H7 (cell line): ENCODE data around the gene KREMEN2. TPM values are rescaled to one million over a fixed set of nuclear protein-coding genes. Genes with fewer than 3 reads are reported as not detected.
A peak's percentile ranks its signal among the peaks of the same experiment; 100 is the strongest.
"Not testable (repeated sequence)": the region's sequence is repeated elsewhere in the genome, so short reads cannot be mapped to it uniquely, and the experiment has no call there.

ENCODE experiments used
- DNase-seq: peaks from one replicate; pipeline ENCODE4 v3.0.0; 2012
- H3K27me3 ChIP-seq: 2 replicates; pipeline ENCODE4 v1.6.0; 2011; ENCODE audit warnings: mild to moderate bottlenecking, low read length; ENCODE audit not compliant: control insufficient read depth, insufficient read depth
- H3K36me3 ChIP-seq: replicated peaks from 2 replicates; pipeline ENCODE4 v1.5.1; 2011; ENCODE audit warnings: low read length; ENCODE audit not compliant: control insufficient read depth, insufficient read depth
- H3K4me3 ChIP-seq: 2 replicates; pipeline ENCODE4 v1.5.1; 2011; ENCODE audit warnings: low read depth, mild to moderate bottlenecking, control low read depth, low read length, moderate library complexity; ENCODE audit not compliant: insufficient read depth
- total RNA-seq: library from RNA; depleted of rRNA; stranded (reverse); fragments of >200 nt; shearing (Covaris generic); gene quantifications from 2 replicates; pipeline ENCODE4 v1.2.3, GENCODE V29; 2014; rRNA removed

KREMEN2 gene, protein sequence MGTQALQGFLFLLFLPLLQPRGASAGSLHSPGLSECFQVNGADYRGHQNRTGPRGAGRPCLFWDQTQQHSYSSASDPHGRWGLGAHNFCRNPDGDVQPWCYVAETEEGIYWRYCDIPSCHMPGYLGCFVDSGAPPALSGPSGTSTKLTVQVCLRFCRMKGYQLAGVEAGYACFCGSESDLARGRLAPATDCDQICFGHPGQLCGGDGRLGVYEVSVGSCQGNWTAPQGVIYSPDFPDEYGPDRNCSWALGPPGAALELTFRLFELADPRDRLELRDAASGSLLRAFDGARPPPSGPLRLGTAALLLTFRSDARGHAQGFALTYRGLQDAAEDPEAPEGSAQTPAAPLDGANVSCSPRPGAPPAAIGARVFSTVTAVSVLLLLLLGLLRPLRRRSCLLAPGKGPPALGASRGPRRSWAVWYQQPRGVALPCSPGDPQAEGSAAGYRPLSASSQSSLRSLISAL
- 17.6 and 20.9 TPM in 2 replicates for total RNA-seq

DNA sequence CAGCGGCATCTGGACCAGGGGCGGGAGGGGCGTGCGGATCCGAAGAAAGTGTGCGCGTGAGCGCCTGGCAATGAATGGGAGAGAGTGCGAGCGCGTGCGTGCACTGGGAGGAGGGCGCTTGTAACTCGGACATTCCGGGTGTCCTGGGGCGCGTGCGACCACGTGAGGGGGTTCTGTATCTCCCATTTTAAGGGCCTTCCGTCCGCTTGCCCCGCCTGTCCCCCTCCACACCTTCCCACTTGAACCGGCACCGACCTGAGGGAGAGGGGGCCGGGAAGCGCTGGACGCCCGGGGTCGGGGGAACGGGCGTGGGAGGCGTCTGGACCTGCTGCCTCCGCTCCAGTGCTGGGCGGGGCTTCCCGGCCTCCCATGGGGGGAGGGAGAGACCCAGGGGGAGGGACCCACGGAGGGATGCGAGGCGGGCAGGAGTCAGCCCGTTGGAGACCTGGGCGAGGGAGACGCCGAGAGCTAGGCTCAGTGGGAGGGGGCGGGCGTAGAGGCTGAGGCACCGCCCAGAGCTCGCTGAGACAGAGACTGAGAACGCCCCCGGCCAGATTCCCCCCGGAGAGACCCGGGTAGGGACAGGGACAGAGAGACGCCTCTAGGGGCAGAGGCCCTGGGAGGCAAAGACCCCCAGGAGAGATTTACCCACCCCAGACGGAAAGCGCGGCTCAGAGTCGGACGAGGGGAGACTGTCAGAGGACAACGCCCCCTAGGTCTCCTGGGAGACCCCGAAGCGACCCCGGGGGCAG is at the start of gene KREMEN2:
Gene KREMEN2, plus strand, starts transcription at position 553 of the 752 bp plus-strand sequence. CDS start 246 bp downstream, outside the sequence.
- DNase-seq = peak; percentile 94
- Histone ChIP-seq H3K27me3 (peaks cover 4% of the 10 kb centered on the region; the same call in 1 of the 2 replicates), H3K36me3 (no peaks in the 10 kb centered on the region), H3K4me3 (peak within 1 kb of the TSS; percentile 76)

DNA sequence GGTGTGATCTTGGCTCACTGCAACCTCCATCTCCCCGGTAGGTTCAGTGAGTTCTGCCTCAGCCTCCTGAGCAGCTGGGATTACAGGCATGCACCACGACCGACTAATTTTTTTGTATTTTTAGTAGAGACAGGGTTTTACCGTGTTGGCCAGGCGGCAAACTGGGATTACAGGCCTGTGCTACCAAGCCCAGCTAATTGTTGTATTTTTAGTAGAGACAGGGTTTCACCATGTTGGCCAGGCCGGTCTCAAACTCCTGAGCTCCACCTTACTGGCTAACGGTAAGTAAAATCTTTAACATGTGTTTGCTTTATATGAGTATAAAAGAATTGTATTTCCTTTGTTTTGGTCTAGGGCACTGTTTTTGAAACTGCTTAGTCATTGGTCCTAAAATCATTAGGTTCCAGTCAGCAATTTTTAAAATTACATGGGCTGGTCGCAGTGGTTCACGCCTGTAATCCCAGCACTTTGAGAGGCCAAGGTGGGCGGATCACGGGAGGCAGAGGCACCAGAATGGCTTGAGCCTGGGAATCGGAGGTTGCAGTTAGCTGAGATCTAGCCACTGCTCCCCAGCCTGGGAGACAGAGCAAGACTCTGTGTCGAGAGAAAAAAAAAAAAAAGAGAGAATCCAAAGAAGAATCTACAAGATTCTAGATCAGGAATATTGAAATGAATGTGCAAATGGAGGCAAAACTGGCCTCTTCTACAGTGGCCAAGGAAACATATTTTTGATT is 48.7 kb upstream of the KREMEN2 start:
- peaks cover 4% of the 10 kb centered on the region for H3K36me3 ChIP-seq
- H3K27me3 ChIP-seq = peaks cover 7% of the 10 kb centered on the region
- no peak for DNase-seq

DNA sequence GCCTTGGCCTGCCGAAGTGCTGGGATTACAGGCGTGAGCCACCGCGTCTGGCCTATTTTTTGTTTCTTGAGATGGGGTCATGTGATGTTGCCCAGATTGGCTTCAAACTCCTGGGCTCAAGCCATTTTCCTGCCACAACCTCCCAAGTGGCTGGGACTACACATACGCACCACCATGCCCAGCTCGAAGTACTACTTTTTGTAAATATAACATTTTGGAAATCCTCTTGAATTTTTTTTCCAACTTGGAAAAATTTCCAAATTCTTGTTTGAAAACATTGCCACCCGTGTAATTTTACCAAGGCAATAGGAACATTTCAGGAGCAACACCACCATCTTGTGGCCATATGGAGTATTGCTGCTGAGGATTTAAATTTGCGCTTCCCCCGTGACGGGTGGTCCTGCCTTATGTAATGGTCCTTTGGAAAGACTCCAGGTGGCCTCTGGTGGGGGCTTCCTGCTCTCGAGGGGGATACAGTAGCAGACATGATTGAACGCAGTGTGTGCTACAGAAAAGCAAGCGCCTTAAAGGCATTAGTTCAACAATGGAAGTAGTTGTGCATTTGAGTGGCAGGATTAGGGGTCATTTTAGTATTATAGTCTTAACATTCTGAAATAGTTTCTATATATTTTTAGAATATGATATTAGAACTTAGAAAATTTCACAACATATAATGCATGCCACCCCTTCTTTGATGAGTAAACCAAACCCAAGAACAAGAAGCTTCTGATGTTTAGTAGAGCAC is 44.4 kb upstream of the KREMEN2 start:
- Histone ChIP-seq H3K27me3 (no peaks in the 10 kb centered on the region), H3K36me3 (no peaks in the 10 kb centered on the region; the same call in 1 of the 2 replicates), H3K4me3 (no peak overlapping the region)
- peak; percentile 81 for DNase-seq

More for the DNA sequence above, 48.7 kb upstream of the KREMEN2 start:
- H3K4me3 ChIP-seq = no peak overlapping the region

DNA sequence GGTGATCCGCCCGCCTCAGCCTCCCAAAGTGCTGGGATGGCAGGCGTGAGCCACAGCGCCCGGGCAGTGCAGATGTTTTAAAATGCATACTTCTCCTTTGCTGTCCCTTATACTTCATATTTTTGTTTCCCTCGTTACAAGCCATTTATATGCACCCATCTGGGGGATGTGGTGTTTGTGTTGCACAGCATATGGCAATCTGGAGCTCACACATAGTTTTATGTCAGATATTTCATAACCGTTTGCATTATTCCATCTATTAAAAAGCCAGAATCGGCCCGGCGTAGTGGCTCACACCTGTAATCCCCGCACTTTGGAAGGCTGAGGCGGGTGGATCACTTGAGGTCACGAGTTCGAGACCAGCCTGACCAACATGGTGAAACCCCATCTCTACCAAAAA is 40.6 kb upstream of the KREMEN2 start:
- Histone ChIP-seq H3K4me3 (no peak overlapping the region), H3K27me3 (no peaks in the 10 kb centered on the region), H3K36me3 (no peaks in the 10 kb centered on the region)
- no peak for DNase-seq

DNA sequence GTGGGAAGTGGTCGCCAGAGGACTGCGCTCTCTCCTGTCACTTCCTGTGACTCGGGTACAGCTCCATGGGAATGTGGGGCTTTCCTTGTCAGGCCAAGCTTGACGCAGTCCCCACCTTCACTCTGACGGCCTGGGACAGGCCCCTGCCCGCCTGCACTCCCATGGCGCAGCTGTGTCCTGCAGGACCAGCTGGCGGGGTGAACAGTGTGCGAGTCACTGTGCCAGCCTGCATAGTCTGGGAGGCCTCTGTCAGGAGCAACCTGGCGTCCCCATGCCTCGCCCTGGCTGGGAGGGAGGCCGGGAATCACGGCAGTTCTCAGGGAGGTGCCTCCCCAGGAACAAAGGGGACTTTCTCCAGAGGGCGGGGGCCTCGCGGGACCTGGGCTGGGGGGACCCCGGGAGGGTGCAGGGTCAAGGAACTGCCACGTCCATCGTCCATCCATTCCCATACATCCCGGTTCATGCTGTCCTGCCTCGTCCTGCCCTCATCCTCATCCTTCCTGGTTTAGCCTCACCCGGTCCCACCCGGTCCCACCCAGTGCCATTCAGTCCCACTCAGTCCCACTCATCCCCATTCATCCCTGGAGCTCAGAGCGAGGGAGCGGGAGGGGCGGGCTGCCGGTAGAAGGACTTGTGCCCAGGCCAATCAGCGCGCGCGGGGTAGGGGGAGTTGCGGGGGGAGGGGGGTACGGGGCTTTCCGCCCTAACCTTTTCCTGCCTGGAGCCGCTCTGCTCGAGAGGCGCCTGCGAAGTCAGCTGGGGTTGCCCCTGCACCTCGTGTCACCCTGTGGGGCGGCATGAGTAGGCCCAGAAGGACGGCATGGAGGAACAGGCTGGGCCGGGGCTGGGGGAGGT is 38.9 kb upstream of the KREMEN2 start:
- peak; percentile 98 for DNase-seq
- Histone ChIP-seq H3K4me3 (peak overlapping the region; percentile 29), H3K27me3 (no peaks in the 10 kb centered on the region), H3K36me3 (peaks cover 1% of the 10 kb centered on the region; the same call in 1 of the 2 replicates)

DNA sequence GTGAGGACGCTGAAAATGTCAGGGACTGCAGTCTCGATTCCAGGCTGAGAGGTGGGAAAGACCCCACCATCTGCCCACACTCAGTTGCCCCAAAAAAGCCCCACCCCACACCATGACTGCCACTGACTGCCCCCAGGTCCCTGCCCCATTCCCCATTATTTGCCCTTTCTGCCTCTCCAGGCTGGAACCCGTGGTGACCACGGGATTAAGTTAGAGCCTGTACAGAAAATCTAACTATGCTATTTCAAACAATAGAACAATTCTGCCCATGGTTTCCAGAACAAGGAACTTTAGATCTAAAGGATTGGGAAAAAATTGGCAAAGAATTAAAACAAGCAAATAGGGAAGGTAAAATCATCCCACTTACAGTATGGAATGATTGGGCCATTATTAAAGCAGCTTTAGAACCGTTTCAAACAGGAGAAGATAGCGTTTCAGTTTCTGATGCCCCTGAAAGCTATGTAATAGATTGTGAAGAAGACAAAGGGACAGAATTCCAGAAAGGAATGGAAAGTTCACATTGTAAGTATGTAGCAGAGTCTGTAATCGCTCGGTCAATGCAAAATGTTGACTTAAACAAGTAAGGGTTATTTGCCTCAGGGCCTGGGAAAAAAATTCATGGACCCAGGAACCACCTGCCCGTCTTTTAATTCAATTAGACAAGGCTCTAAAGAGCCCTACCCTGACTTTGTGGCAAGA is 38.0 kb upstream of the KREMEN2 start:
- H3K4me3 ChIP-seq = peak overlapping the region; percentile 25
- no peak for DNase-seq
- peaks cover 1% of the 10 kb centered on the region; the same call in 1 of the 2 replicates for H3K36me3 ChIP-seq
- H3K27me3 ChIP-seq = no peaks in the 10 kb centered on the region

DNA sequence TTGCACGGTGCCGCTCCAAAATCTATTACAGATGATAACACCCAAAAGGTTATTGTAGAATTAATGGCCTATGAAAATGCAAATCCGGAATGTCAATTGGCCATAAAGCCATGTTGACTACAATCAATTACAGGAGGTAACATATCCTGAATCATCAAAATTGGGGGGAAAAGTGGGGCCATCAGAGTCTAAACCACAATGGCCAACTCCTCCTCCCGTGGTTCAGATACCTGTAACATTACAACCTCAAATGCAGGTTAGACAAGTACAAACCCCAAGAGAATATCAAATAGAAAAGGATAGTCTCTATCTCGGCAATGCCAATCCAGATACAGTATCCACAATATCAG is 37.5 kb upstream of the KREMEN2 start:
- no peak for DNase-seq
- Histone ChIP-seq H3K4me3 (no peak overlapping the region), H3K36me3 (peaks cover 1% of the 10 kb centered on the region; the same call in 1 of the 2 replicates), H3K27me3 (no peaks in the 10 kb centered on the region)

DNA sequence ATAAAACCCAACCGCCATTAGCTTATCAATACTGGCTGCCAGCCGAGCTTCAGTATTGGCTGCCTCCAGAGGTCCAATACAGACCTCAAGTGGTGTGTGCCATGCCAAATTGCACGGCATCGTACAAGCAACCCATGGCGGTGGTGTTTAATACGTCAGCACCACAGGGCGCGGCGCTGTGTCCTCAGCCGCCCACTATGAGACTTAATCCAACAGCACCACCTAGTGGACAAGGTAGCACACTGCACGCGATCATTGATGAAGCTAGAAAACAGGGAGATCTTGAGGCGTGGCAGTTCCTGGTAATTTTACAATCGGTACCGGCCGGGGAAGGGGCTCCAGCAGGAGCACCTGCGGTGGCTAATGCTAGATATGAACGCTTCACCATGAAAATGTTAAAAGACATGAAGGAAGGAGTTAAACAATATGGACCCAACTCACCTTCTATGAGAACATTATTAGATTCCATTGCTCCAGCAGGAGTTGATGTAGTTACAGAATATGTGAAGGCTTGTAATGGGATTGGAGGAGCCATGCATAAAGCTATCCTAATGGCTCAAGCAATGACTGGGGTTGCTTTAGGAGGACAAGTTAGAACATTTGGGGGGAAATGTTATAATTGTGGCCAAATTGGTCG is 36.9 kb upstream of the KREMEN2 start:
- peak; percentile 84 for DNase-seq
- no peak overlapping the region for H3K4me3 ChIP-seq
- peaks cover 1% of the 10 kb centered on the region; the same call in 1 of the 2 replicates for H3K36me3 ChIP-seq
- H3K27me3 ChIP-seq = no peaks in the 10 kb centered on the region

DNA sequence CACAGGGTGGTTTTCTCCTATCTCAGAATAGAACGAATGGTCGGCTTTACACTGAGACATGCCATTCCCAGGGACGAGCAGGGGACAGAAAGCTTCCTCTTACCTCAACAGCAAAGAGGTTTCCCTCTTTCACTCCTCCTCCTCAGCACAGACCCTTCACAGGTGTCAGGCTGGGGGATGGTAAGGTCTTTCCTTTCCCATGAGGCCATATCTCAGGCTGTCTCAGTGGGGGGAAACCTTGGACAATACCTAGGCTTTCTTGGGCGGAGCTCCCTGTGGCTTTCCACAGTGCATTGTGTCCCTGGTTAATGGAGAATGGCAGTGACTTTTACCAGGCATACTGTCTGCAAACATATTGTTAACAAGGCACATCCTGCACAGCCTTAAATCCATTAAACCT is 35.9 kb upstream of the KREMEN2 start:
- not testable (repeated sequence) for H3K36me3 ChIP-seq, H3K4me3 ChIP-seq, H3K27me3 ChIP-seq, DNase-seq

DNA sequence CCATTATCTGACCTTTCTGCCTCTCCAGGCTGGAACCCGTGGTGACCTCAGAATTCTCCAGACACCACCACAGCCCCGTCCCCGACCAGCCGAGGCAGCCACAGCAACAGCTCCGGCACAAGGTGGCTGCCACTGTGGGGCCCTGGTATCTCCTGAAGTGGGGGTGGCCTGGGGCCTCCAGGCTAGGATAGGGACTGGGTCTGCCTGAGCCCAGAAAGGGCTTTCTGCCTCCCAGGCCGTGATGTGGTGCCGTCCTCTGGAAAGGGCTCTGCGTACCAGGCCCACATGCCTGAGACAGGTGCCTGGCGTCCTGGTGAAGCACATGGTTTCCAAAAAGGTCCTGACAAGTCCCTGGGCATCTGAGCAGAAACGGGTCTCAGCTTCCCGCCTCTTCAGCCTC is 35.3 kb upstream of the KREMEN2 start:
- peaks cover 1% of the 10 kb centered on the region; the same call in 1 of the 2 replicates for H3K36me3 ChIP-seq
- H3K4me3 ChIP-seq = no peak overlapping the region
- DNase-seq = peak; percentile 51

DNA sequence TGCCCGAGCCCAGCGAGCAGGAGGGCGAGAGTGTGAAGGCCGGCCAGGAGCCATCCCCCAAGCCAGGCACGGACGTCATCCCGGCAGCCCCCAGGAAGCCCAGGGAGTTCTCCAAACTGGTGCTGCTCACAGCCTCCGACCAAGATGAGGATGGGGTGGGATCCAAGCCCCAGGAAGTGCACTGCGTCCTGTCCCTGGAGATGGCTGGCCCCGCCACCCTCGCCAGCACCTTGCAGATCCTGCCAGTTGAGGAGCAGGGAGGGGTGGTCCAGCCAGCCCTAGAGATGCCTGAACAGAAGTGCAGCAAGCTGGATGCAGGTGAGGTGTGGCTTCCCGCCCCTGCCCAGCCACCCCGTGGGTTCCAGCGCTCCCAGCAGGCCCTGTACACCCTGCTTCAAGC is 34.4 kb upstream of the KREMEN2 start:
- Histone ChIP-seq H3K27me3 (no peaks in the 10 kb centered on the region), H3K4me3 (no peak overlapping the region), H3K36me3 (peaks cover 1% of the 10 kb centered on the region; the same call in 1 of the 2 replicates)
- DNase-seq = peak; percentile 32

More for the DNA sequence above, 35.3 kb upstream of the KREMEN2 start:
- H3K27me3 ChIP-seq = no peaks in the 10 kb centered on the region

DNA sequence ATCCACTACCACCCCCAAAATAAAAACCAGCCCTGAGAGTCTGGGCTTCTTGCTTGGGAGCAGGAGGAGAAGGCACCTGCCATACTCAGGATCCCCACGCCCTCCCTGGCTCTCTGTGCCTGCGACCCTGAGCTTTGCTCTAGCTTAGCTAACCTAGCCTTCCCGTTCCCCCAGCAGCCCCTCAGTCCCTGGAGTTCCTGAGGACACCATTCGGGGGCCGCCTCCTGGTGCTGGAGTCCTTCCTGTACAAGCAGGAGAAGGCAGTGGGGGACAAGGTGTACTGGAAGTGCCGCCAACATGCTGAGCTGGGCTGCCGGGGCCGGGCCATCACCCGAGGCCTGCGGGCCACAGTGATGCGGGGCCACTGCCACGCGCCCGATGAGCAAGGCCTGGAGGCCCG is 33.8 kb upstream of the KREMEN2 start:
- Histone ChIP-seq H3K36me3 (peaks cover 1% of the 10 kb centered on the region; the same call in 1 of the 2 replicates), H3K4me3 (no peak overlapping the region), H3K27me3 (no peaks in the 10 kb centered on the region)
- no peak for DNase-seq
